WTC11 (cell line): ENCODE results near the gene UBAC2. TPM values are rescaled to one million over a fixed set of nuclear protein-coding genes. Genes with fewer than 3 reads are reported as not detected.
A peak's percentile ranks its signal among the peaks of the same experiment; 100 is the strongest.

Experiments
- ATAC-seq: fragments of 200-7000 bp; cut with Tn5 transposase; 2 replicates; pipeline ENCODE4 v1.10.0; 2021; ENCODE audit warnings: mild to moderate bottlenecking, moderate library complexity
- CTCF ChIA-PET: fragments of 300-600 bp; sonication (Branson Sonifier 250); formaldehyde crosslinking; loops from one replicate; lab custom pipeline; 2021; ENCODE audit warnings: antibody characterized with exemption; lab: Charles Lee
- POLR2A ChIA-PET: fragments of 350-600 bp; sonication (Branson Sonifier 250); formaldehyde crosslinking; loops from one replicate; lab custom pipeline; 2021; ENCODE audit warnings: antibody characterized with exemption; lab: Charles Lee
- DNase-seq: peaks from one replicate; pipeline ENCODE4 v3.0.0; 2021; ENCODE audit warnings: low spot score
- H3K27ac Mint-ChIP-seq: 2 replicates; pipeline ENCODE4 v1.8.0; 2021; ENCODE audit warnings: mixed read lengths
- H3K27me3 Mint-ChIP-seq: 2 replicates; pipeline ENCODE4 v1.8.0; 2021; ENCODE audit warnings: low read depth, mild to moderate bottlenecking, moderate library complexity, mixed read lengths
- H3K36me3 Mint-ChIP-seq: 2 replicates; pipeline ENCODE4 v1.8.0; 2021; ENCODE audit warnings: mixed read lengths
- H3K4me1 Mint-ChIP-seq: 2 replicates; pipeline ENCODE4 v1.8.0; 2022; ENCODE audit warnings: mixed read lengths
- H3K4me3 Mint-ChIP-seq: 2 replicates; pipeline ENCODE4 v1.8.0; 2021; ENCODE audit warnings: mild to moderate bottlenecking, moderate library complexity, mixed read lengths
- H3K9me3 Mint-ChIP-seq: 2 replicates; pipeline ENCODE4 v1.8.0; 2021; ENCODE audit warnings: mixed read lengths
- AFF4 ChIP-seq: sonication (generic); formaldehyde crosslinking; IDR thresholded peaks from 2 replicates; pipeline ENCODE4 v1.8.1; 2023; ENCODE audit warnings: mild to moderate bottlenecking, missing genetic modification reagents, borderline replicate concordance
- ATF3 ChIP-seq: sonication (generic); formaldehyde crosslinking; conservative IDR thresholded peaks from 2 replicates; pipeline ENCODE4 v1.8.1; 2022; ENCODE audit warnings: mild to moderate bottlenecking, missing genetic modification reagents
- CDX4 ChIP-seq: fragments of 250-450 bp; sonication (Bioruptor Pico); IDR thresholded peaks from 2 replicates; pipeline ENCODE4 v1.9.0; 2021; ENCODE audit warnings: moderate library complexity, mild to moderate bottlenecking, inconsistent platforms, borderline replicate concordance
- E2F1 ChIP-seq: sonication (generic); formaldehyde crosslinking; IDR thresholded peaks from 2 replicates; pipeline ENCODE4 v1.8.0; 2022; ENCODE audit warnings: mild to moderate bottlenecking, missing genetic modification reagents
- GRHL2 ChIP-seq: fragments of 250-450 bp; sonication (Bioruptor Pico); IDR thresholded peaks from 2 replicates; pipeline ENCODE4 v1.8.0; 2022; ENCODE audit warnings: mild to moderate bottlenecking, moderate library complexity; ENCODE audit not compliant: insufficient replicate concordance, severe bottlenecking
- GTF2I ChIP-seq: fragments of 250-450 bp; sonication (Bioruptor Pico); conservative IDR thresholded peaks from 2 replicates; pipeline ENCODE4 v1.4.0; 2021; ENCODE audit warnings: mild to moderate bottlenecking
- IRF1 ChIP-seq: sonication (generic); formaldehyde crosslinking; IDR thresholded peaks from 2 replicates; pipeline ENCODE4 v1.8.0; 2023; ENCODE audit warnings: missing genetic modification reagents
- IRF2 ChIP-seq: sonication (generic); formaldehyde crosslinking; IDR thresholded peaks from 2 replicates; pipeline ENCODE4 v1.8.0; 2022; ENCODE audit warnings: low read depth, missing genetic modification reagents, borderline replicate concordance
- MAX ChIP-seq: sonication (generic); formaldehyde crosslinking; IDR thresholded peaks from 2 replicates; pipeline ENCODE4 v1.8.0; 2022; ENCODE audit warnings: mild to moderate bottlenecking, missing genetic modification reagents
- MYBL2 ChIP-seq: sonication (generic); formaldehyde crosslinking; IDR thresholded peaks from 2 replicates; pipeline ENCODE4 v1.8.1; 2023; ENCODE audit warnings: mild to moderate bottlenecking, moderate library complexity, missing genetic modification reagents
- NR2C2 ChIP-seq: sonication (generic); formaldehyde crosslinking; IDR thresholded peaks from 2 replicates; pipeline ENCODE4 v1.8.0; 2022; ENCODE audit warnings: mild to moderate bottlenecking, missing genetic modification reagents
- RELA ChIP-seq: sonication (generic); formaldehyde crosslinking; IDR thresholded peaks from 2 replicates; pipeline ENCODE4 v1.8.1; 2022; ENCODE audit warnings: missing genetic modification reagents, mild to moderate bottlenecking, borderline replicate concordance
- TP53 ChIP-seq: sonication (generic); formaldehyde crosslinking; IDR thresholded peaks from 2 replicates; pipeline ENCODE4 v1.8.1; 2023; ENCODE audit warnings: mild to moderate bottlenecking, missing genetic modification reagents
- ZMAT4 ChIP-seq: fragments of 250-450 bp; sonication (Bioruptor Pico); IDR thresholded peaks from 2 replicates; pipeline ENCODE4 v1.9.0; 2021; ENCODE audit warnings: mild to moderate bottlenecking
- ZNF121 ChIP-seq: sonication (generic); formaldehyde crosslinking; IDR thresholded peaks from 2 replicates; pipeline ENCODE4 v1.8.0; 2023; ENCODE audit warnings: missing genetic modification reagents
- ZNF232 ChIP-seq: sonication (generic); formaldehyde crosslinking; IDR thresholded peaks from 2 replicates; pipeline ENCODE4 v1.8.0; 2022; ENCODE audit warnings: mild to moderate bottlenecking, missing genetic modification reagents
- ZNF263 ChIP-seq: sonication (generic); formaldehyde crosslinking; IDR thresholded peaks from 2 replicates; pipeline ENCODE4 v1.8.1; 2022; ENCODE audit warnings: low read depth, mild to moderate bottlenecking, moderate library complexity, missing genetic modification reagents
- total RNA-seq: library from RNA; stranded (reverse); gene quantifications from 3 replicates; pipeline ENCODE4 v1.2.3, GENCODE V29; 2021
- TF ChIP-seq, protein P1 (sequence below): sonication (generic); formaldehyde crosslinking; IDR thresholded peaks from 2 replicates; pipeline ENCODE4 v1.8.1; 2022; ENCODE audit warnings: missing genetic modification reagents, borderline replicate concordance
- TF ChIP-seq, protein P2 (sequence below): fragments of 250-450 bp; sonication (Bioruptor Pico); conservative IDR thresholded peaks from 2 replicates; pipeline ENCODE4 v1.9.0; 2021; ENCODE audit warnings: mild to moderate bottlenecking
- TF ChIP-seq, protein P3 (sequence below): sonication (generic); formaldehyde crosslinking; IDR thresholded peaks from 2 replicates; pipeline ENCODE4 v1.8.1; 2022; ENCODE audit warnings: low read depth, missing genetic modification reagents, borderline replicate concordance

UBAC2 gene
- total RNA-seq, 1 experiment from 2014 or later: 64.7 TPM

DNA sequence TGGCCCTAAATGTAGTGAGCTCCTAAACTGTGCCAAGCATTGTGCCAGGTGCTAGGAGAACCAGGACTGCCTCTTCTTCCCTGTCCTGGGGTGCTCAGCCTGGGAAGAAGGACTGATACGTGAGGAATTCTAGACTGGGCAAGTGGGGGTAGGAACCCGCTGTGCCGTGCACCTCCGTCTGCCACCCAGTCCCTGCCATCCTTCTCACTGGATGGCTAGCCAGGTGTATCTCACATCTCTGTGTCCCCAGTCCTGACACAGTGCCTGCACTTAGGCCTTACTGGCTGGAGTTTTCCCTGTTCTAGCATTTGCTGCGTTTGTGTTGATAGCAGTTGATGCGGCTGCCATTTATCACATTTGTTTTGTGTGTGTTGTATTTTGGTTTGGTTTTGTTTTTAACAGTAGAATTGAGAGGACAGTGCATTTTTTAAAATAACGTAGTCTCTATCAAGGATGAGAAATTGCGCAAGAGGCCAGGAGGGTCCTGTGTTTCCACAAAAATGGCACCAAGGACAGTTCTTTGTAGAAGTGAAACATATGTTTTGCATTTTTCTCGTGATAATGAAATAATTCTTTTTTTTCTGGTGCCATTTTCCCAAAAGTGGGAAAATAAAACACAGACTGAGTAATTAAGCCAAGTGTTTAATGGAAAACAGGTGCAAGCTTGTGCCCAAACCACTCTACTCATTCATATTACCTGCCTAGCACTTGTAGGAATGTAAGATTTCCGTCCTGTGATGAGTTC, 111.3 kb downstream of the UBAC2 start:
- peaks cover 28% of the 10 kb centered on the region for H3K4me1 Mint-ChIP-seq
- H3K9me3 Mint-ChIP-seq: no peaks in the 10 kb centered on the region
- ATAC-seq (no peak), DNase-seq (no peak)
- peaks cover 10% of the 10 kb centered on the region for H3K36me3 Mint-ChIP-seq
- no peak overlapping the region for H3K27ac Mint-ChIP-seq
- no peak for TF ChIP-seq TP53
- TF ChIP-seq, protein P1, sequence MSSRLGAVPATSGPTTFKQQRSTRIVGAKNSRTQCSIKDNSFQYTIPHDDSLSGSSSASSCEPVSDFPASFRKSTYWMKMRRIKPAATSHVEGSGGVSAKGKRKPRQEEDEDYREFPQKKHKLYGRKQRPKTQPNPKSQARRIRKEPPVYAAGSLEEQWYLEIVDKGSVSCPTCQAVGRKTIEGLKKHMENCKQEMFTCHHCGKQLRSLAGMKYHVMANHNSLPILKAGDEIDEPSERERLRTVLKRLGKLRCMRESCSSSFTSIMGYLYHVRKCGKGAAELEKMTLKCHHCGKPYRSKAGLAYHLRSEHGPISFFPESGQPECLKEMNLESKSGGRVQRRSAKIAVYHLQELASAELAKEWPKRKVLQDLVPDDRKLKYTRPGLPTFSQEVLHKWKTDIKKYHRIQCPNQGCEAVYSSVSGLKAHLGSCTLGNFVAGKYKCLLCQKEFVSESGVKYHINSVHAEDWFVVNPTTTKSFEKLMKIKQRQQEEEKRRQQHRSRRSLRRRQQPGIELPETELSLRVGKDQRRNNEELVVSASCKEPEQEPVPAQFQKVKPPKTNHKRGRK: no peak
- no peak for TF ChIP-seq E2F1 (CRISPR knock-in tag)
- no peak for TF ChIP-seq GRHL2 (CRISPR knock-in tag)
- TF ChIP-seq ZNF232 (CRISPR knock-in tag): no peak
- no peak for TF ChIP-seq GTF2I
- TF ChIP-seq CDX4: no peak
- no peak for TF ChIP-seq IRF1 (CRISPR knock-in tag)
- TF ChIP-seq IRF2 (CRISPR knock-in tag): no peak
- TF ChIP-seq NR2C2 (CRISPR knock-in tag): no peak
- TF ChIP-seq ZNF121 (CRISPR knock-in tag): no peak
- TF ChIP-seq ZNF263: no peak
- H3K4me3 Mint-ChIP-seq: no peak overlapping the region
- H3K27me3 Mint-ChIP-seq: no peaks in the 10 kb centered on the region
- ChIA-PET POLR2A (no interaction called here), CTCF (interaction anchor here (1.3 kb wide), 1 partner anchor 135 kb away, joined by 4 read pairs; no protein-coding TSS in a partner anchor)

DNA sequence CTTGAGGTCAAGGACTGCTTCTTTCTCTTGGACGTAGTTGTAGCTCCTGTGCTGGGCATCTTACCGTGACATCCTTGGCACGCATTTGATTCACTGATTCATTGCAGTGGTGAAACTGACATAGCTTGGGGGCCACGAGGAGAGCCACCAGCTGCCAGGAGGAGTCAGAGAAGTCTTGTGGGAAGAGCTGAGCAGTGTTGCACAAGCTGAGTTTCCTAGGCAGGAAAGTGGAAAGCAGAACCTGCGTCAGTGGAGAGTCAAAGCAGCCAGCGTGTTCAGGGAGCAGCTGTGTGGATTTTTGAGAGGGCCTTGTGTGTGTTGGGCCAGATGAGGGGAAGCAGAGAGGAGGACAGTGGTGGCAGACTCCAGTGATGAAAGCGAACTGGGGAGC, 111.8 kb downstream of the UBAC2 start:
- no peaks in the 10 kb centered on the region for H3K9me3 Mint-ChIP-seq
- peak overlapping the region; percentile 81; the same call in 1 of the 2 replicates for H3K27ac Mint-ChIP-seq
- peaks cover 28% of the 10 kb centered on the region for H3K4me1 Mint-ChIP-seq
- ATAC-seq: no peak
- ChIA-PET POLR2A (interaction anchor here (0.5 kb wide), 1 partner anchor 25 kb away, joined by 4 read pairs; no protein-coding TSS in a partner anchor), CTCF (no interaction called here)
- no peaks in the 10 kb centered on the region for H3K27me3 Mint-ChIP-seq
- no peak overlapping the region for H3K4me3 Mint-ChIP-seq
- peaks cover 14% of the 10 kb centered on the region for H3K36me3 Mint-ChIP-seq
- DNase-seq: no peak
- TF ChIP-seq ATF3 (CRISPR knock-in tag) (no peak), RELA (CRISPR knock-in tag) (no peak), AFF4 (CRISPR knock-in tag) (no peak), ZMAT4 (no peak), MYBL2 (no peak), MAX (no peak)
- TF ChIP-seq, protein P2, sequence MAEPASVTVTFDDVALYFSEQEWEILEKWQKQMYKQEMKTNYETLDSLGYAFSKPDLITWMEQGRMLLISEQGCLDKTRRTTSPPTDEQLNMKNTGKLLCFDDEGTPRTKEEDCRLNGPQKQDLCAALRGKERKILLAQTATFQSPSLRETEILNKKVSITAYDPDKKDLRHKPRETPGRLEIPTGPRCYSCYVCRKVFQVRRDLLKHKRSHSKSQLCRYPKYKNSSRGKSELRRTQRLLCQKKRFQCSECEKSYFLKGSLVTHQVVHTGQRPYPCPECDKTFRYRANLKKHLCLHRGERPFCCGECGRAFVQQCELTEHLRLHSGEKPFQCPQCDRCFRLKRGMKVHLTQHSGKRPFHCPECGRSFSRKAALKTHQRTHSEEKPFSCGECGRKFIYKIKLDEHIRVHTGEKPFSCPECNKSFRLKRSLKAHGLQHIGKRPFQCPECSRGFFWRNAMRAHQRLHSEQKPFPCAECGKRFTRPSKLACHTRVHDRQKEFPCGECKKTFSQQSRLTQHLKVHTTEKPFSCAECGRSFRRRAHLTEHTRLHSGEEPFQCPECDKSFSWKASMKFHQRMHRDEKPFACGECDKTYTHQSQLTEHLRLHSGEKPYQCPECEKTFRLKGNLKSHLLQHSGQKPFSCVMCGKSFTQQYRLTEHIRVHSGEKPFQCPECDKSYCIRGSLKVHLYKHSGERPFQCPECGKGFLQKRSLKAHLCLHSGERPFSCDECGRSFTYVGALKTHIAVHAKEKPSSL (CRISPR knock-in tag): no peak
- TF ChIP-seq, protein P3, sequence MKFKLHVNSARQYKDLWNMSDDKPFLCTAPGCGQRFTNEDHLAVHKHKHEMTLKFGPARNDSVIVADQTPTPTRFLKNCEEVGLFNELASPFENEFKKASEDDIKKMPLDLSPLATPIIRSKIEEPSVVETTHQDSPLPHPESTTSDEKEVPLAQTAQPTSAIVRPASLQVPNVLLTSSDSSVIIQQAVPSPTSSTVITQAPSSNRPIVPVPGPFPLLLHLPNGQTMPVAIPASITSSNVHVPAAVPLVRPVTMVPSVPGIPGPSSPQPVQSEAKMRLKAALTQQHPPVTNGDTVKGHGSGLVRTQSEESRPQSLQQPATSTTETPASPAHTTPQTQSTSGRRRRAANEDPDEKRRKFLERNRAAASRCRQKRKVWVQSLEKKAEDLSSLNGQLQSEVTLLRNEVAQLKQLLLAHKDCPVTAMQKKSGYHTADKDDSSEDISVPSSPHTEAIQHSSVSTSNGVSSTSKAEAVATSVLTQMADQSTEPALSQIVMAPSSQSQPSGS (CRISPR knock-in tag): no peak
